Measurements from ENCODE around the gene KIAA1328. TPM values are rescaled to one million over a fixed set of nuclear protein-coding genes. Genes with fewer than 3 reads are reported as not detected.
A peak's percentile ranks its signal among the peaks of the same experiment; 100 is the strongest.
"Not testable (repeated sequence)": the region's sequence is repeated elsewhere in the genome, so short reads cannot be mapped to it uniquely, and the experiment has no call there.

Gene KIAA1328
- total and polyA plus RNA-seq, 2 experiments from 2014 or later, result 3.5 to 3.9 TPM

DNA sequence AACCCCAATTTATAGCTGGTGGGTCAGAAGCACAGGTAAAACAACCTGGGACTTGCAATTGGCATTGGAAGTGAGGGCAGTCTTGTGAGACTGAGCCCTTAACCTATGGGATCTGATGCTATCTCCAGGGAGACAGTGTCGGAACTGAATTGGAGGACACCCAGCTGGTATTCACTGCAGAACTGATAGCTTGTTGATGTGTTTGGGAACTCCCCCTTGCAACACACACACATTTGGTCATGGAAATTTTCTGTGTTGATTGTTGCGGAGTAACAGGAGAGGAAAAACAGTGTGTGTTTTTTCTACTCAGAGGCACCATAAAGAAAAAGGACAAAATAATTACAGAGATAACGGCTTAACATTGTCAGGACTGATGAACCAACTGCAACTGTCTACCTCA, 16.2 kb upstream of the KIAA1328 start:
- no peak overlapping the region for H3K9ac ChIP-seq
- H4K20me1 ChIP-seq (ENCODE audit: insufficient read depth), result no peaks in the 10 kb centered on the region
- H3K9me3 ChIP-seq (ENCODE audit: low read depth), result no peaks in the 10 kb centered on the region
- H2AFZ ChIP-seq, result no peak overlapping the region
- H3K79me2 ChIP-seq (ENCODE audit: insufficient read depth), result no peaks in the 10 kb centered on the region
- in situ Hi-C loops (cut with MboI), result no loop called here
- no peaks in the 10 kb centered on the region for H3K9me2 ChIP-seq (ENCODE audit: insufficient read depth)
- TF ChIP-seq EZH2 (IDR thresholded peaks at IDR 0.05; ENCODE audit: insufficient read depth, poor library complexity, severe bottlenecking) (no peak), EZH2phosphoT487 (IDR thresholded peaks at IDR 0.05; ENCODE audit: insufficient read depth, low read depth) (no peak)
- H3K27me3 ChIP-seq (replicated peaks; ENCODE audit: insufficient read depth), result no peaks in the 10 kb centered on the region
- WGBS, 2 experiments (ENCODE audit: low coverage in 1 of 2, low lambda C conversion rate in 2 of 2, missing lambda C conversion rate in 2 of 2), result 84 to 88% methylated on average over 3 of the region's 3 CpGs
- peaks cover 23% of the 10 kb centered on the region for H3F3A ChIP-seq (ENCODE audit: insufficient read depth)
- H3K4me1 ChIP-seq (ENCODE audit: insufficient read depth), result peaks cover 44% of the 10 kb centered on the region
- H3K27ac ChIP-seq, result no peak overlapping the region
- no peaks in the 10 kb centered on the region for H3K36me3 ChIP-seq (ENCODE audit: low read depth)
- H3K4me2 ChIP-seq (ENCODE audit: unreplicated experiment), result no peak overlapping the region
- no peak overlapping the region for H3K4me3 ChIP-seq
- DNase-seq, result no peak

DNA sequence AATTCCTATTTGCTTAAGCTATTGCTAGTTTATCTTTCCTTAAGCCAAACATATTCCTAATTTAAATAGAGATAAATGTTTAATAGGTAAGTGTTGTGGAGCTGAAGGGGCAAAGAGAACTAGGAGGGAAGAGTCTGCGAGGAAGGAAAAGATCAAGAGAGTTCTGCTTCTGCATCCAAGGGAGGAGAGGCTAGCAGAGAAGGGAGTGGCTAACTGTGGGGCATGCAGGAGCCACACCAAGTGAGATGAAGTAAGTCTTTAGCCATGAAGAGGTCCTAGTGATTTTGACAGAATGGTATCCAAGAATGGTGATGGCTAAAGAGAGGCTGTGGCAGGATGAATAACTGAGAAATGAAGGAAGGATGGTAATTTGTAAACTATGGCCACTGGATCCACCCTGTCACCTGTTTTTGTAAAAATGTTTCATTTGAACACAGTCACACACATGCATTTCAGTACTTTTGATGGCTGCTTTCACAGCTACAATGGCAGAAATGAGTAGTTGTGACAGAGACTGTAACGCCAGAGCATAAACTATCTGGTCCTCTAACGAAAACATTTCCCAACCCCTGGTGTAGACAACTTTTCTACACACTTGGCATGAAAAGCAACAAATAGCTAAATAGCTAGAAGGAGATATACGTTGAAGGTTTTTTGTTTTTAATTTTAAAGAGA, 15.7 kb upstream of the KIAA1328 start:
- no peak overlapping the region for H3K9ac ChIP-seq
- no peak overlapping the region for H3K4me3 ChIP-seq
- no peak overlapping the region for H2AFZ ChIP-seq
- peaks cover 18% of the 10 kb centered on the region for H3F3A ChIP-seq (ENCODE audit: insufficient read depth)
- peaks cover 40% of the 10 kb centered on the region for H3K4me1 ChIP-seq (ENCODE audit: insufficient read depth)
- 95 to 99% methylated on average over 4 of the region's 4 CpGs for WGBS, 2 experiments (ENCODE audit: low coverage in 1 of 2, low lambda C conversion rate in 2 of 2, missing lambda C conversion rate in 2 of 2)
- TF ChIP-seq EZH2 (IDR thresholded peaks at IDR 0.05; ENCODE audit: insufficient read depth, poor library complexity, severe bottlenecking) (no peak), EZH2phosphoT487 (IDR thresholded peaks at IDR 0.05; ENCODE audit: insufficient read depth, low read depth) (no peak)
- no peaks in the 10 kb centered on the region for H3K79me2 ChIP-seq (ENCODE audit: insufficient read depth)
- in situ Hi-C loops (cut with MboI), result no loop called here
- H4K20me1 ChIP-seq (ENCODE audit: insufficient read depth), result no peaks in the 10 kb centered on the region
- H3K9me2 ChIP-seq (ENCODE audit: insufficient read depth), result no peaks in the 10 kb centered on the region
- no peak overlapping the region for H3K27ac ChIP-seq
- H3K27me3 ChIP-seq (replicated peaks; ENCODE audit: insufficient read depth), result no peaks in the 10 kb centered on the region
- DNase-seq, result peak; percentile 20
- no peak overlapping the region for H3K4me2 ChIP-seq (ENCODE audit: unreplicated experiment)
- no peaks in the 10 kb centered on the region for H3K36me3 ChIP-seq (ENCODE audit: low read depth)
- no peaks in the 10 kb centered on the region for H3K9me3 ChIP-seq (ENCODE audit: low read depth)

DNA sequence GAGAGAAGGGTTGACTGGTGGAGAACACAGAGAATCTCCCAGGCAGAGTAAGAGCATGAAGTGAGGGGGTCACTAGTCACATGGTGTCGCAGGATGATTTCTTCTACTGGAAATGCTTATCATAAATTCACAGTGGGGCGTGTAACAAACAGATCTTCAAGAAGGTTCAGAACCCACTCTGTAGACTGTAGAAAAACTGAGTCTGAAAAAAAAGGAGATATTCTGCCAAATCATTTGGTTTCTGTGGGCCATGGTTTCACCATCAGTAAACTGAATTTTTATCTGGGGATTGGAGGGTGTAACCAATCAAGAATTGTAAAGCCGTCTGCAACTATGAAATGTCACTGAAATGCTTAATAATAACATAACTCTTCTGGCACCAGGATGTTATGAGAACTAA, 15.1 kb upstream of the KIAA1328 start:
- no peaks in the 10 kb centered on the region for H3K79me2 ChIP-seq (ENCODE audit: insufficient read depth)
- no peaks in the 10 kb centered on the region for H3K27me3 ChIP-seq (replicated peaks; ENCODE audit: insufficient read depth)
- no peak overlapping the region for H3K4me2 ChIP-seq (ENCODE audit: unreplicated experiment)
- no peaks in the 10 kb centered on the region for H3K9me2 ChIP-seq (ENCODE audit: insufficient read depth)
- no peak overlapping the region for H3K4me3 ChIP-seq
- in situ Hi-C loops (cut with MboI), result no loop called here
- no peak for DNase-seq
- no peak overlapping the region for H3K9ac ChIP-seq
- no peaks in the 10 kb centered on the region for H3K36me3 ChIP-seq (ENCODE audit: low read depth)
- TF ChIP-seq EZH2 (IDR thresholded peaks at IDR 0.05; ENCODE audit: insufficient read depth, poor library complexity, severe bottlenecking), result no peak
- no peak for TF ChIP-seq EZH2phosphoT487 (IDR thresholded peaks at IDR 0.05; ENCODE audit: insufficient read depth, low read depth)
- H4K20me1 ChIP-seq (ENCODE audit: insufficient read depth), result no peaks in the 10 kb centered on the region
- H3K27ac ChIP-seq, result no peak overlapping the region
- H2AFZ ChIP-seq, result no peak overlapping the region
- peaks cover 13% of the 10 kb centered on the region for H3F3A ChIP-seq (ENCODE audit: insufficient read depth)
- 99 to 100% methylated on average over 3 of the region's 3 CpGs for WGBS, 2 experiments (ENCODE audit: low coverage in 1 of 2, low lambda C conversion rate in 2 of 2, missing lambda C conversion rate in 2 of 2)
- H3K9me3 ChIP-seq (ENCODE audit: low read depth), result no peaks in the 10 kb centered on the region
- H3K4me1 ChIP-seq (ENCODE audit: insufficient read depth), result peaks cover 34% of the 10 kb centered on the region

DNA sequence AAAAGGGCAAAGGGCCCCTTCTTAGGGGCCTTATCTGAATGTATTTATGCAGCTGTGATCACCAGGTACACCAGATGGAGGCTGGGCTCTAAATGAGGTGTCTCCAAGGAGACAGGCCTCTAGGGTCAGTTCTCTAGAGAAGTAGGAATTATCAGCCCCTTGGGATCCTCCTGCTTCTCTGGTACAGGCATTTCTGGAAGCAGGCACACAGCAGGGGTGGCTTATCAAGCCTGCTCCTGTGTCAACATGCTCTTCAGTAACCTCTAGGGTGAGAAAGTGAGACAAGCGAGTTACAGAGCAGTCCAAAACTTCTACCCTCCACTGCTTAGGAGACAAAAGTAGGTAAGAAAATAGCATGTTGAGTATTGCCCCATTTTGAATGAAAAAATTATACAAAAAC, 13.9 kb upstream of the KIAA1328 start:
- Histone ChIP-seq H3K4me3 (no peak overlapping the region), H3K9me2 (ENCODE audit: insufficient read depth) (no peaks in the 10 kb centered on the region), H3K79me2 (ENCODE audit: insufficient read depth) (no peaks in the 10 kb centered on the region), H3K36me3 (ENCODE audit: low read depth) (no peaks in the 10 kb centered on the region), H3K27me3 (replicated peaks; ENCODE audit: insufficient read depth) (no peaks in the 10 kb centered on the region), H4K20me1 (ENCODE audit: insufficient read depth) (no peaks in the 10 kb centered on the region), H3F3A (ENCODE audit: insufficient read depth) (0 out of 2 replicates have a peak, but pooled peaks cover 6% of the 10 kb centered on the region), H3K4me2 (ENCODE audit: unreplicated experiment) (no peak overlapping the region), H3K9me3 (ENCODE audit: low read depth) (no peaks in the 10 kb centered on the region), H3K4me1 (ENCODE audit: insufficient read depth) (peaks cover 27% of the 10 kb centered on the region), H3K27ac (no peak overlapping the region), H3K9ac (no peak overlapping the region), H2AFZ (no peak overlapping the region)
- TF ChIP-seq EZH2phosphoT487 (IDR thresholded peaks at IDR 0.05; ENCODE audit: insufficient read depth, low read depth) (no peak), EZH2 (IDR thresholded peaks at IDR 0.05; ENCODE audit: insufficient read depth, poor library complexity, severe bottlenecking) (no peak)
- no peak for DNase-seq
- in situ Hi-C loops (cut with MboI), result no loop called here
- WGBS, 2 experiments (ENCODE audit: low coverage in 1 of 2, low lambda C conversion rate in 2 of 2, missing lambda C conversion rate in 2 of 2), result 94 to 100% methylated on average over 1 of the region's 1 CpG

DNA sequence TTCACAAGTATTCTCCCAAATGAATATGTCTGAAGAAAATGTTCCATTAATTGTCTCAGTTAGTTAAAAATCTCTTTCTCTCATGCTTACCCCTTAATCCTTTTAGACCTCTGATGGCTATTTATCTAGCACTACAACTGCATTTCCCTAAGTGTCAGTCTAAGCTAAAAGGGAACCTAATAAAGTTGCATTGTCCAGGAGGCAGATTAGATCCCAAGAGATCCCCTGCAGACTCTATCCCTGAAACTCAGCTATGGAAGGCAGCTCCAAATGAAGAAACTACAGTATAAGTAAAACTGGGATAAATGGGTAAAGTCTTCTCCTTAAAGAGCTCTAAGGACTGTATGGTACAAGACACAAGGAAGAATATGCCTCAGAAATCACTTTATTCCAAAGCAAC, 12.8 kb upstream of the KIAA1328 start:
- H3F3A ChIP-seq (ENCODE audit: insufficient read depth); H3K36me3 ChIP-seq (ENCODE audit: low read depth); in situ Hi-C loops (cut with MboI): not testable (repeated sequence)

More for the DNA sequence above, 12.8 kb upstream of the KIAA1328 start:
- not testable (repeated sequence) for H3K9me3 ChIP-seq (ENCODE audit: low read depth); DNase-seq; H3K4me2 ChIP-seq (ENCODE audit: unreplicated experiment); H2AFZ ChIP-seq; H3K27ac ChIP-seq; H3K9ac ChIP-seq; H3K27me3 ChIP-seq (replicated peaks; ENCODE audit: insufficient read depth); H4K20me1 ChIP-seq (ENCODE audit: insufficient read depth); H3K9me2 ChIP-seq (ENCODE audit: insufficient read depth); H3K79me2 ChIP-seq (ENCODE audit: insufficient read depth); H3K4me3 ChIP-seq
- H3K4me1 ChIP-seq (ENCODE audit: insufficient read depth), result peaks cover 21% of the 10 kb centered on the region
